CD4-positive, alpha-beta T cell treated with Interleukin-12 subunit alpha and Interleukin-12 subunit beta, for 1 hour (primary cell): ENCODE measurements around the gene FBXL7.

Source experiments
- DNase-seq: peaks from one replicate; pipeline ENCODE4 v3.0.0-alpha.2; 2020

FBXL7 gene

GRCh38 chr5:15623794-15624193, 123.8 kb downstream of the FBXL7 start:
- DNase-seq, result no peak

- DNase-seq, result no peak
Measured at GRCh38 chr5:15627109-15627508, 127.1 kb downstream of the FBXL7 start.

DNA sequence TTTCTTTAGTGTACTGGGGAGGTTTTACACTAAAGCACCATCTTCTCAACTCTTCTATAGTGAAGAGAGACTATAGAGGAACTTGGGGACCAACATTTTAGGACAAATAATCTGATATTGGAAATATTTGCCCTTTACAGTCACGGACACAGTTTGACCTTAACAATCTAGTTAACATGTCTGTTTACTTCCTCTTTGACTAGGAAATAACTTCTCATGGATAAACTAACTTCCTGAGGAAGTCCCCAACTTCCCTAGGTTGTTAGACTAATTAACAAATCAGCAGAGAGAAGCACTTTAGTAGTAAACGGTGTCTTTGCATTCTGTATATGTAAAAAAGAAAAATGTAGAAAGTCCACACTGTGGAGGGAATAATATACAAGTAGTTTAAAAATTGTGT, 127.7 kb downstream of the FBXL7 start:
- DNase-seq, result no peak

DNA sequence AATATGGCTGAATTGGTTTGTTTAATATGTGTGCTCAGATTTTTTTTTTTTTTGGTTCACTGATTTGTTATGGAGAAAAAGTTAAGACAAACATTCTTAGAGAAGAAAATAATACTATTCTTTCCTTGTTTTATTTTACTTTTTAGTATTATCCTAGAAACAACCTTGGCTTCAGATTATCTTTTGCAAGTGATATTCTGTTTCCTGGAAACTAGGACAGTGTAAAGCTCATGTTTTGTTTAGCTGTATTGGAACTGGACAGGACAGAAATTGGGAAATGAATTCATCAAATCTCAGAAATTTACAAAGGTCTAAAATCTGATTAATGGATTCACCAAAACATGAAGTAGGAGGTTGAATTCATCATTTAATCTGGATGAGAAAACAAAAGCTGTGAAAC, 130.5 kb downstream of the FBXL7 start:
- no peak for DNase-seq

DNA sequence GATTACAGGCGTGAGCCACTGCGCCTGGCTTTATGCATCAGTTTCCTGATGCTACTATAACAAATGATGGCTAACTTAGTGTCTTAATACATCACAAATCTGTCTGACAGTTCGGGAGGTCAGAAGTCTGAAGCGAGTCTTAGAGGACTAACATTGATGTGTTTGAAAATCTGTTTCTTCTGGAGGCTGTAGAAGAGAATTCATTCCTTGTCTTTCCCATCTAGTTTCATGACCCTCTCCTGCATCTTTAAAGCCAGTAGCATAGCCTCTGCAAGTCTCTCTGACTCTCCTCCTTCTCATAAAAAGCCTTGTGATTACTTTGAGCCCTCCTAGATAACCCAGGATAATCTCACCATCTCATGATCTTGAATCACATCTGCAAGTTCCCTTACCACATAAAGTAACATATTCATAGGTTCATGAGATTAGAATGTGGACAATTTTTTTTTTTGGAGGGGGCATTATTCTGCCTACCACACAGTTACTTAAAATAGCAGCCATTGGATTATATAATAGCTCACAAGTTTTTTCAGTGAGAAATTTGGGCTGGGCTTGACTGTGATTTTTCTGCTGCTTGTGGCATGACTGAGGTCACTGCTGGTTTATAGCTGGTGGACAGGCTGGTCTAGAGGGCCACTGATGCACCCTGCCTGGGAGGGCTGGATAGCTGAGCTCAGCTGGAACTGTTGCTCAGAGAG, 134.8 kb downstream of the FBXL7 start:
- DNase-seq, result no peak

GRCh38 chr5:15635289-15635616, 135.3 kb downstream of the FBXL7 start:
- no peak for DNase-seq

GRCh38 chr5:15637345-15637744, 137.4 kb downstream of the FBXL7 start:
- no peak for DNase-seq

- no peak for DNase-seq
Measured at GRCh38 chr5:15637886-15638285, 137.9 kb downstream of the FBXL7 start.

- DNase-seq, result no peak
Measured at GRCh38 chr5:15638296-15638695, 138.3 kb downstream of the FBXL7 start.

DNA sequence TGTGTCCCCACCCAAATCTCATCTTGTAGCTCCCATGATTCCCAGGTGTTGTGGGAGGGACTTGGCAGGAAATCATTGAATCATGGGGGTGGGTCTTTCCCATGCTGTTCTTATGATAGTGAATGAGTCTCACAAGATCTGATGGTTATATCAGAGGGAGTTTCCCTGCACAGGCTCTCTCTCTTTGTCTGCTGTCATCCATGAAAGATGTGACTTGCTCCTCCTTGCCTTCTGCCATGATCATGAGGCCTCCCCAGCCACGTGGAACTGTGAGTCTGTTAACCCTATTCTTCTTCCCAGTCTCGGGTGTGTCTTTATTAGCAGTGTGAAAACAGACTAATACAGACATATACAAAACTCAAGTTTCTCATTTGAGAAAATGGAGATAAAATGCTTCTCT, 139.3 kb downstream of the FBXL7 start:
- no peak for DNase-seq

GRCh38 chr5:15640116-15640515, 140.1 kb downstream of the FBXL7 start:
- no peak for DNase-seq

DNA sequence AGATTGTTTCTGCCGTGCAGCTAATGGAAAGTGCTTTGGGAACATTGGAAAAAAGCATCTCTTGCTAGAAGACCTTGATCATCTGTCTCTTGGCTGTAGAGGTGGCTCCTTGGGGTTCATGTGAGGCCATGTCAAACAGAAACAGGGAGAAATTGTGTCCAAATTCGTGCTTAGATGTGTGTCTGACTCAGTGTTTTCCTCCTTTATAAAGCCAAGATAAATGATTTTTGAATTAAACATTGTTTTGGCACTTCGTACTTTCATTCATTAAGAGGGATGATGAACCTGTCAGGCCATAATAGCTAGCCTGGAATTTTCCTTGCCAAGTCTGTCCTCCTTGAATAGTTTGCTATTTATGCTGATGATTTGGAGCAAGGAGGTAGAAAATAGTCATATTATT, 143.8 kb downstream of the FBXL7 start:
- DNase-seq, result no peak

GRCh38 chr5:15645381-15646160, 145.6 kb downstream of the FBXL7 start:
- no peak for DNase-seq

DNA sequence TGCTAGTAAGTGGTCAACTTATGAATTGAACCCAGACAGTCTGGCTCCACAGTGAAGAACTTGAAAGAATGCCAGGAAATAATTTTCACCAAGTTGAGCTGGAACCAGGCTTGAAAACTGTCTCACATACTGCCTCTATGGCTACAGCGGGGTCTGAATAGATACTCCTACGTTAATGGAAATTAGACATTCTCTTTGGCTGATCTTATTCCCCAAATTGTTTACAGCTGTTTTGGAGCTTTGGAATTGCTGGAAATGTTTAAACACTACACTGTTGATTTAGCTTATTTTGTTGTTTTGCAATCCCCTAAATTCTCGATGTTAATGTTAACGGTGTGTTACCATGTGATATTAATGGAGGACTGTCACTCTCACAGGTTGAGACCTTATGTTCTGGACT, 146.4 kb downstream of the FBXL7 start:
- no peak for DNase-seq

DNA sequence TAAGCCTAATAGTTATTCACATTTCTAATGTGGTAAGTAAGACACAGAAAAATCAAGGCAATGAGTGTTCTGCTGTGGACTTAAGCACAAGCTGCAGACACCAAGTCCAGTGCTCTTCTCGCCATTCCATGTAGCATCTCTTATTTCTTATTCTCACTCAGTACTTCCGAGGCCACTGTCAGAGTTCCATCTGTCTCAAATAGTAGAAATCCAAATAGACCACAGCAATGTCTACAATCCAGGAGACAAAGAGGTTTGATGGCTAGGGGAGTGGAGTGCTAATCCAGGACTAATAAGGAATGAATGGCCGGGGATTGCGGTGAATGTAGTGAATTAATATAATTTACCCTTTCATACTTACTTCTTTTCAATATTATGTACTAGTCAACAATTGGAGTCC, 147.3 kb downstream of the FBXL7 start:
- DNase-seq, result no peak

DNA sequence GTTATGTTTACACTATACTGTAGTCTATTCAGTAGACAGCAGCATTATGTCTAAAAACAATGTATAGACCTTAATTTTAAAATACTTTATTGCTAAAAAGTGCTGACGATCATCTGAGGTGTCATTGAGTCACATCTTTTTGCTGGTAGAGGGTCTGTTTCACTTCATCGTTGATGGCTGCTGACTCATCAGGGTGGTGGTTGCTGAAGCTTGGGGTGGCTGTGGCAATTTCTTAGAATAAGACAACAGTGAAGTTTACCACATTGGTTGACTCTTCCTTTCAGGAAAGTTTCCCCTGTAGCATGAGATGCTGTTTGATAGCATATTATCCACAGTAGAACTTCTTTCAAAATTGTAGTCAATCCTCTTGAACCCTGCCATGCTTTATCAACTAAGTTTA, 150.3 kb downstream of the FBXL7 start:
- DNase-seq, result no peak

DNA sequence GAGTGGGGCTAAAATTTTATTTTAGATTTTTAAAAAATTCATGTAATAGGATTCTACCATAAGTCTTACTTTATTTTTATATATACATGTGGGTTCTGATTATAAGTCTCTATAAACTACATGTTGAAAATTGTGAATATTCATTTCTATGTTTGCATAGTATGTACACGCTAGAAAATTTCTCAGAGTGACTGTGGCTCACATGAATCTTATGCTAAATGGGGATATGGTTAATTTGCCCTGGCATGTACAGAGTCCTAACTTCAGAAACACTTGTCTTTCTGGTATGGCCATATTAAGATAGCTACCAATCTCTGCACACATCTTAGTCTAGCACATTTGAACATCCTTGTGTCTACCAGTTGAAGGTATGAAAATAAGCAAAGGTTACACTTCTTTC, 154.8 kb downstream of the FBXL7 start:
- DNase-seq, result no peak

- no peak for DNase-seq
Measured at GRCh38 chr5:15655683-15656082, 155.7 kb downstream of the FBXL7 start.

- DNase-seq, result no peak
Measured at GRCh38 chr5:15664961-15665360, 165.0 kb downstream of the FBXL7 start.

DNA sequence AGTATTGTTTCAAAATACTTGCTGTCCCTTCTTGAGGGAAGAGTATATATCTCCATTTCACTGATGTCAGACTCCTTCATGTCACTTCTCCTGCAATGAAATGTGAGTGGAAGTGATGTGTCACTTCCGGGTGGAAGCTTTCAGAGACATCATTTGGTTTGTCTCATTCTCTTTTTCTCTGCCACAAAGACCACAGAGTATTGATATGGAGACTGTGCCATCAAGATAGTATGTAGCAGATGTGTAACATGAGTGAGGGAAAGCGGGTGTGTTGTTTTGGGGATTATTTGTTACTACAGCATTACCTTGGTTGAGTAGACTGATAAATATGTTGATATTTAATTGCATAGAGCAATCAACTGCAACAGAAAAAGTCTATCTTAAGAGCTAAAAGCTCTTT, 169.8 kb downstream of the FBXL7 start:
- no peak for DNase-seq

DNA sequence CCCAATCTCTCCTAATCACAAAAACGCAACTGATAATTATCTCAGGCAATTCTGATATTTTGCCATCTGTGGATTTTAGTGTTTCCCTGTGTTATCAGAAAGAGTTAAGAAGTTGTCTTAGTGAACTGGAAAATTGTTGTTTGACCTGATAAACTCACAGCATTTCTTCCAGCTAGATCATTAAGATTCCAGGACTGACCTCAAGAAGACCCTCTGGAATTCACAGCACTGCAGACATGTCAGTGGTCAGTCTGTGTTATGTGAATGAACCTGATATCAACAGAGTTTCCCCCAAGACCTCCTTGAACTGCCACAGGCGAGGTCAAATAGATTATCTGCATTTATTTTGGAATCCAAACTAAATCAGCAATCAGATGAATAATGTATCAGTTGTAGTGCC, 174.7 kb downstream of the FBXL7 start:
- DNase-seq, result no peak

- no peak for DNase-seq
Measured at GRCh38 chr5:15676591-15676990, 176.6 kb downstream of the FBXL7 start.

DNA sequence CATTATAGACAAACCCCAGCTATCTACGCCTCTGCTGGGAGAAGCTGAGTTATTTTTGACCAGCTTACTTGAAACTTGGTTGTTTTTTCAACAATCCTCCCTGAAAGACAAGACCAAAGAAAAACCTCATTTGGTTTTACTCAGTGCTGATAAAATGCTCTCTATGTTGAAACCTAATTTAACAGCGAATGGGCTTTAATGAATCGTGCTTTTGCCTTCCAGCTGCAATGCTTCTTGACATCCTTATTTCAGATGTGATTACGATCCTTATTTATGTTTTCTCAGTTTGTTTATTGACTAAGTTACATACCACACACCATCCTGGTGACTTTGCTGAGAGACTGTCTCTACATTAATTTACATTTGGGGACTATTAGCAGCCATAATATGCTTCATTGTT, 179.2 kb downstream of the FBXL7 start:
- no peak for DNase-seq

DNA sequence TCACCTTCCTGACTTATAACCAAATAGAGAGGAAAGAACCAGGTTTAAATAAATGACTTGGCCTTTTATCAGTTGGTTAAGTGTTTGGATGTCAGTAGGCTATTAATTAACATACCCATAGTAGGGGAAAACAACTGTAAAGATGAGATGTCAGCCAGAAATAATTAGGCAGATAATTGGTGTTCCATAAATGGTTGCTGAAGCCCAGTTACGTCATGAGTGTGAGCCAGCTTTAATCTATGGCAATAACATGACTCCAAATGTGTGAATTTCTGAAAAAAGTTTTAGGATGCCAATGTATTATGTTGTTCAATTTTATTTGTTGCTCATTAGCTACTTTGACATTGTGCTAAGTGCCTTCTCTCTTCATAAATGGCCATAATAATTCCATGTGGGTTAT, 180.5 kb downstream of the FBXL7 start:
- DNase-seq, result no peak

GRCh38 chr5:15682122-15682521, 182.1 kb downstream of the FBXL7 start:
- no peak for DNase-seq
